ENCODE measurements around the gene SLC13A4.
"Not testable (repeated sequence)": the region's sequence is repeated elsewhere in the genome, so short reads cannot be mapped to it uniquely, and the experiment has no call there.

The SLC13A4 gene

DNA sequence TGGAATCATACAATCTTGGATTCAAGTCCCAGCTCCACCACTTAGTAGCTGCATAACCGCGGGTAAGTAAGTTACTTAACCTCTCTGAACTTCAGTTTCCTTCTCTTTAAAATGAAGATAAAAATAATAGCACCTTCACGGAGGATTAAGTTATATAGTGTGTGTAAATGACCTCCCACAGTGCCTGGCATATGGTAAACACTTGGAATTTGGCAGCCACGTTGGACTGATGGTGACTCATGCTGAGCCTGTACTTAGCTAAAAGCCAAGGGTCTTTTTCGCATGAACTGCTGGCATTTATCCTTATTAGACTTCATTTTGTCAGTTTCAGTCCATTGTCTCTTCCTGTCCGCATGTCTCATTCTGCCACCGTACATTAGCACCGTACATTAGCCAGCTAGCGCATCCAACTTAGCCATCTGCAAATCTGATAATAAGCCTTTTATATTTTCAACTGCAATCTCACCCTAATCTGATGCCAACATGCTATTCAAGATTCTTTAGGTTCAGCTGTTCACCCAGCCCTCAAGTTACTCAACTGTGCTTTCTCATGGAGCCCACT is 11.2 kb downstream of the SLC13A4 start:
- no peak for DNase-seq

DNA sequence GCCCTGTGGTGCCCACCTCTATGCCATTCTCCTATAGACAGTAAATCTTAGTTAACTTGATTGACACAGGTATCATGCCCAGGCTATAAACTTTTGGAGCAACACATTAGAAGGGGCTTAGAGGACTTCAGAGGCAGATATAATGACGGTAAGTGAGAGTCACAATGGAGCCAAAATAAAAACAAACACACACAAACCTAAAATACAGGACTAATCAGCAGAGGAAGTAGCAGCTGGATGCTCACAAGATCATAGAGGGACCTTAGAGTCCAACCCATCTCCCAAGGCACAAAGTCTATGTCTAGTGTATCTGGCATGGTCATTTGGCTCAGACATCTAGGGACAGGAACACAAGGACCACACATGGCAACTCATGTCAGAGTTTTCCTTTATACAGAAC is 12.3 kb downstream of the SLC13A4 start:
- DNase-seq = no peak

DNA sequence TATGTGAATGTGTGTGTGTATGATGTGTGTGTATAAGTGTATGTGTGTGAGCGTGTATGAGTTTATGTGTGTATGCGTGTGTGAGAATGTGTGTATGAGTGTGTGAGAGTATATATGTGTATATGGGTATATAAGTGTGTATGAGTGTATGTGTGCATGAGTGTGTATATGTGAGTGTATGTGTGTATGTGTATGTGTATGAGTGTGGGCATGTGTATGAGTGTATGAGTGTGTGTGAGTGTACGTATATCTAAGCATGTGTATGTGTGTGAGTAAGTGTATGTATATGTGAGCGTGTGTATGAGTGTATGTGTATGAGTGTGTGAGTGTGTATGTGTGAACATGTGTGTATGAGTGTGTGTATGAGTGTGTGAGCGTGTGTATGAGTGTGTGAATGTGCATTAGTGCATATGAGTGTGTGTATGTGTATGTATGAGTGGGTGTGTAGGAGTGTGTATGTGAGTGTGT is 12.9 kb downstream of the SLC13A4 start:
- DNase-seq = no peak

DNA sequence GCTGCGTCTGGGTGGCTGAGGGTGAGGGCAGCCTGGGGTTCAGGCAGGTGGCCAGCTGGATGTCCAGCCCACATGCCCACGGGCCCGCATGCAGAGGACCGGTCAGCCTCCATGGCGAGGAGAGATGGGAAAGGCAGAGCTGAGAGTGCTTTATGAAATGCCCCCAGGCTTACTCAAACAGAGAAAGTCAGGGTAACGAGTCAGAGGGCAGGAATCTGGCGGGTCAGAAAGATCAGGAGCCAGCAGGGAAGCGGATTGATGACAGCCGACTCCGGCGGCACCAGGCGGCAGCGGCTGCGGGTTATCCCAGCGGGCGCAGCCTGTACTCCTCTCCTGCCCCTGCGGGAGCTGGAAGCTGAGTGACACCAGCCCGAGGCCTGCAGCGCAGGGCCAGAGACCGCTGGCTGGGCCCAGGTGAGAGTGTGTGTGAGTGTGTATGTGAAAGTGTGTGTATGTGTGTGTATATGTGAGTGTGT is 13.4 kb downstream of the SLC13A4 start:
- DNase-seq = no peak

DNA sequence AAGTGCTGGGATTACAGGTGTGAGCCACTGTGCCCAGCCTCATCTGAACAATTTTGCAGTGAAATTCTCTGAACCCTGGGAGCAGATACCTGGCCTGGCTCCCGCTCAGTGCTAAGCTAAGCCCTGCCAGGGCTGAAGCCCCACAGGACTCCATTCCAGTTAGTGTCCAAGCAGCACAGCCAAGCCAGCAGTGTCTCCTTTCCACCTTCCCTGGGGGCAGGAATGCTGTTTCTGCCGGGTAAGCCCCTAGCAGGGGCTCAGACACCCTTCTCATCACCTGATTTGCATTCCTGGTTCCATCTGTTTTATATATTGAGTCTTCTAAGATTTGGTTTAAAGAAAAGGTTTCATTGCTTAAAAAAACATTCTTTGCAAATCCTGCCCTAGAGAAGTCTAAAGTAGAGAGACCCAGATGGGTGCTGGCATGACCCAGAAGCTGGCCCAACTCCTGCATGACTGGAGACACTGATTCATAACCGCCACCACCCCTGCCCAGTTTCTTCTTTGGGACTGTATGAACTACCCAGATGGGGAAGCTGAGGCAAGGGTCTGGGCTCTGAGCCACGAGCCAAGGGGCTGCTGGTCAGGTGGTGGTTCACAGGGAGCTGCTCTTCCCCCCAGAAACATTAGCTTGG is 14.0 kb downstream of the SLC13A4 start:
- DNase-seq = no peak

DNA sequence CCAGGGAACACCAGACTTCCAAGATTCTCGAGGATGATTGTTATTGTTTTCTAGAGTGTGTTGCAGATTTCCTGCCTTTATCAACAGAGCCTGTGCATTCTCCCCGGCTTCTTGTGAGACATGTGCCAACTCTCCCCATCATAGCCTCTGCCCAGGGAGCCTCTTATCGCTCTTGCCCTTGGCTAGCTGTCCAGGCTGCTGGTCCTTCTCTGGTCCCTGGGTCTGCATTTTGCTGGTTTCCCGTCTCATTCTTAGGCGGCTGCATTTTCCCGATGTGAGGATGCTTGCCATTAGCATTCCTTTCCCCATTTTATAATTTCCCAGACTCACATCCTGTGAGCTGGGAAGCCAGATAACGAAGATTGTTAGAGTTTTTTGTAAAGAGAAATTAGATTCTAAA is 15.2 kb downstream of the SLC13A4 start:
- DNase-seq = no peak

DNA sequence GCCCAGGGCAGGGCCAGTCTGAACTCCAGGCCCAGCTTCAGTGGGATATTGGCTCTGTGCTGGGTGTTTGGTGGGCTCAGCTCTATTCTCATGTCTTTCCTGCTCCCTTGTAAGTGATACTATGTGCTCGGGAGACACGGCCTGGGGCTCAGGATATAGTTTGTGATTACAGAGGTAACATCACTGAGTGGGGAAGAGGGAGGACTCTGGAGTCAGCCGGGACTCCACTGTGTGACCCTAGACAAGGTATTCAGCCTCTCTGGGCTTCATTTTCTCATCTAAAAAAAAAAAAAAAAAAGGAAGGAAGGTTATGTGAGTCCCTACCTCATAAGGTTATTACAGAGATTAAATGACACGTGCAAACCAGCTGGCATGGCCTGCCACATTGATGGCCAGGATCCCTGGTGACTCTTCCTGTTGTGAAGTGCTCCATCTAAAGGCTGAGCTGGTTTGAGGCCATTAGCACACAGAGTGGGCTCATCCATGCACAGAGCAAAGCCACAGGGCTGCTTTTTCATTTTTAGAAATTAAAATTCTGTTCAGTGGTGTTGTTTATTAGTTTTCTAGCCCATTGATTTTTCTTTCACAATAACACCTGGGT is 15.7 kb downstream of the SLC13A4 start:
- no peak for DNase-seq

DNA sequence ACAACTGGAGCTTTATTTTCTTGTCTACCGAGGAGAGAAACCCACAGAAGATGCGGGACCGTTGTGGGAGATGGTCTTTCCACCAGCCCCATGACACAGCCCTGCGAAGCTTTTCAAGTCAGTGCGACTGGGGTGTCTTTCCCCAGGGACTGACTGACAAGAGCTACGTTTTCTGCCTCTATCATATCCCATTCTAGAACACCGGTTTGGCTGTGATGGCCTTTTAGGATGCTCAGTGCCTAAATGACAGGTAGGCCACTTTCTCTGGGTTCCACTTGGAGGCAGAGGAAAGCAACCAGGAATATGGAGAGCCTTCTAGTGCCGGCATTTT is 16.9 kb downstream of the SLC13A4 start:
- DNase-seq = no peak

DNA sequence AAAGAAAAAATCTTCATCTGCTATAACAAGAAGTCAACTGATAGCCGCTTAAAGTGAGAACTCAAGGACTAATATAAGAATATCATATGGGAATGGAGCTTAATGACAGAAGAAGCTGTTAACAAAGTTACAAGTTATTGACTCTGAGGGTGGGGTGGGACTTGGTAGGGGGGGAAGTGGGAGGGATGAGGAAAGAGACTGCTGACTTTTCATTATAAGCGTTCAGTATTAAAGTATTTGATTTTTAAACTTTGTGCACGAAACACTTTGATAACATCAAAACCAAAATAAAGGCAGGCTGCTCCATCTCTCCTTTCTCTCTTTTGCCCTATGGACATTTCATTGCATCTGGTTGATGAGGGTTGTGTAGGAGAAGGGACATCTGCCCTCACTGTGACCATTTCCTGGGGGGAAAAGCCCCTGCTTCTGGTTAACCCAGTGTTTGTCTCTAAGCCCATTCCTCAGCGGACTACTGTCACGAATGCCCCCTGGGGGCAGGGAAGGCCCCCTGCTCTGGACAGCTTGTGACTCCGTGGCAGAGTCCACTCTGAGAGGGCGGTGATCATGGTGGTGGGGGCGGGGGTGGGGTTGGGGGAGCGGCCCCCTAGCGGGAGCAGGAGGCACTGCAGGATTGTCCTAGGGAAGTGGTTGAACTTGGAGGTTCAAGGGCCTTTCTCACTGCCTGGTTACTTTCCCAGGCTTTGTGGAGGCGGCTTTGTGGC is 17.4 kb downstream of the SLC13A4 start:
- DNase-seq = no peak

DNA sequence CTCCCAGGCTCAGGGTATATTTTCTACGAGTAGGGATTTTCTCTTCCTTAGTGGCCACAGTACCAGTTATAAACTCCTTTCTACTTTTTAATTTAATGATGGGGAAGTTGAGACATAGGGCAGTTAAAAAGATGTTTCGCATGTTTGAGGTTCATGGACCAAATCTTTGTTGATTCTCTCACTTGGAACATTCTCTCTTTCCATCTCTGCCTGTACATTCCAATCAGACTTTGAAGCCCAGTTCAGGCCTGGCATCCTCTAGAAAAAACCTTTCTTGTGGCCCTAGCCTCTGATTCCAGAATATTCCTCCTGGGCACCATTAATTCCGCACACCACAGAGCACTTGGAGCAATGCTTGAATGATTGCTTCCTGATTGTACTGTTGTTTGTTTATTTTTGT is 18.5 kb downstream of the SLC13A4 start:
- DNase-seq = no peak

DNA sequence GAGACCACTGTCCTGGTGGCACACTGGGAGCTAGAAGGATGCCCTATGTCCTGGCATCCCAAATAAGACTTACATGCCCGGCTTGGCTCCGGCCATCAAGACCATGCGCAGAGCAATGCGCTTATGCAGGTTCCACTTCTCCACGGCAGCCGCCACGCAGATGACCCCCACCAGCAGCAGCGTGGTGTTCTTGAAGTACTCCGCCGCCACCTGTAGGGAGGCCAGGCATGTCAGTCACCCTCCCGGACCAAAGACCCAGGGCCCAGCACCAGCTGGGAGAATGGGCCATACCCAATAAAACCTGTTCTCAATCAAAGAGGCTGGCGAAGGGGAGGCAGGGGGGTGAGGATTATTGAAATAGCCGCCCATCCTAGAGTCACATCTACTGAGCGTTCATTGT is 19.9 kb downstream of the SLC13A4 start:
- DNase-seq = no peak

DNA sequence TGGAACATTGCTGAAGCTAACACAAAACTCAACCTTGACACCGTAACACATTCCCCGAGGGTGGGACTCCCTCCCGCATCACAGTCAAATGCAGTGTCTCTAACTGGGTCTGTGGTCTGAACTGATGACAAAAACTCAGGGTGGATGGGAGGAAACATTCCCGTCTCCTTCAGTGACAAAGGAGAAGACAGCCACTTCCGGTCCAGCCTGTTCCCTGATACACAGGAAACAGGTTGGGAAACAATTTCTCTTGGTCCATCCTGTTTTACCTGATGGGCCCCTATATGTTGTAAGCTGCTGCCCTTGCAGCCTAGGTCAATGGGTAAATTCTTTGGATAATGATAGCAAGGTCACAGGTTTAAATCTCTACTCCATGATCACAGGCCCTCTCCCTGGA is 20.4 kb downstream of the SLC13A4 start:
- DNase-seq = no peak

DNA sequence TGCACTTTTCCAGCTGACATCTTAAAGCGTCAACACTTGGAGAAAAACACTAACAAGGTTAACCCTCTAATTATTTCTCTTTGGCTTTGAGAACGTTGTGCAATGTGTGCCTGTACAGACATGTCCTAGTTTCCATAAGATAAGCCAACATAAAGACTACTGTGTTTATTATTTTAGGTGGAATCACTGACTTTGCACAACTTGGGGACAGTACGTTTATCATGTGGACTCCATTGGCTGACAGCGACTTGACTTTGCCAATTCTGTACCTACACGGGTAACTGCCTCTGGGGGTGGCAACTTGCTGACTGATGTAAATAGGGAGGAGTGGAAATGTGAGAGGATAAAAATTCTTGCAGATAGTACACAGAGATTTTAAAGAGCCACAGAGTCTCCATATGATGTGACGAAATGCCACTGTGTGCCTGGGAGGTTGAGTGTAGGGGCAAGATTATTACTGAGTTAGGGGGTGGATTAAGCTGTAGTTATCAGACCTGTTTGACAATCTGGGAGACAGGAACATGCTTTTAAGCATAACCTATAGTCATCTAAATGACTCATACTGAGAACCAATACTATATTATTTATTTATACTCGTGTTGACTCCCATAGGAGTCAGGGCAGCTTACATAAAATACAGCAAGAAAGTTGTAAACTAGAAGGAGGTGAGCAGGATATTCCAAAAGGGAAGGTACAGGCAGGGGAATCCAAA is 21.0 kb downstream of the SLC13A4 start:
- no peak for DNase-seq

DNA sequence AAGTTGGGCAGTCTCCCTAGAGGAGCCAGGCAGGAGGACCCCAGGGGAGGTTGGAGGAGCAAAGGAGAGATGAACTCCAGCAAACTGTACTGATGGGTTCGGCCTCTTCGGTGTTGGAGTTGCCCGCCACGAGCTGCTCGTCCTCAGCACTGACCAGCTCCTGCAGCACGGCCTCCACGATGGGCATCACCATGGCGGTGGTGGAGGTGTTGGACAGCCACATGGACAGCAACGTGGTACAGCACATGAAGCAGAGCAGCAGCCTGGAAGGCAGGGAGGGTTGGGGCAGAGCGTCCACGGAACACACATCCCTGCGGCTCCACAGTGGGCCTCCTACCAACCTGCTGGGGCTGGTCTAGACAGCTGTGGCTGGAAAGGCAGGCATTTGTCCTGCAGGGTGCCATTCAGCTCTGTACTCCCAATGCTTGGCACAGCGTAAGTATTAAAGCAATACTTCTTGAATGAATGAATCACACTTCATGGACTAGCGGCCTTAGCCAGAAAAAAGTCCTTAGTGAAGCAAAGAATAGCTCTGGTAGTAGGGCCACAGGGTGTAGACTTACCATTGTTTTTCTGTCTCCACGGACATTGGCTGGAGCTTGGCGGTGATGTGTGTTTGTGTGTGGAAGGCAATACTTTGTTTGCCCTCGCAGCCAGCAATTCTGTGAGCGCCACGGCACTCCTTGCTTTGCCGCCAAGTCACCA is 21.8 kb downstream of the SLC13A4 start:
- no peak for DNase-seq

DNA sequence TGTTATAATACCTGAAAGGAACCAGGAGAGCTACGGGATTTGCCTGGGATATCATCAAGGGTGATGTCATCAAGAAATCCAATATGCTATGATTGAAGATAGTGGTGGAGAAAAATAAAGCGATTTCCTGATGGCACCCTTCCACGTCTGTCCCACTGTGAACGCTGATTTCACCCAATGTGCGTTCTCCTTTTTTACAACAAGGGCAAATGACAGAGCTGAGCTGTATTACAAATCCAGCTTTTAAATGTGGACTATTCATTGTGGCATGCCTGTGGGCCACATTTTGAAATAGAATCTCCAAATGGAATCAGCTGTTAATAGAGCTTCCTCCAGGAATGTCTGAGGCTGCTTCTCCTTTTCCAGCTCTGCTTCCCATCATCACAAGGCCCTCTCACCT is 23.3 kb downstream of the SLC13A4 start:
- no peak for DNase-seq

DNA sequence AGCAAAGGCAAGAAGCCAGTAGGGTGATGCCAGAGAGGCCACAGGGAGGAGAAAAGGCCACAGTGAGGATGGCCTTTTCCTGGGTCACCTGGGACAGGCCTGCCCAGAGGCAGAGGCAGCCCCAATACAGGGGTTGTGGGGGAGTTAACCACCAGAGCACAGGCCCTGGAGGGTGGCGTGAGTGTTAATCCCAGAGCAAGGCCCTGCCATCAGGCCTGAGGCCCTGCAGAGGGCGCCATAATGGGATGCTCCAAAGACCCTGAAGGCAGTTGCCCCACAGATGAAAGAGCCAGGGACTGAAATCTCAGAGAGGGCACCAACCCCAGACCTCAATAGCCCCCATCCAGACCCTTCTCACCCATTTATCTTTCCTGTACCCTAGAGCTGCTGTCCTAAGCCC is 23.9 kb downstream of the SLC13A4 start:
- DNase-seq = no peak

DNA sequence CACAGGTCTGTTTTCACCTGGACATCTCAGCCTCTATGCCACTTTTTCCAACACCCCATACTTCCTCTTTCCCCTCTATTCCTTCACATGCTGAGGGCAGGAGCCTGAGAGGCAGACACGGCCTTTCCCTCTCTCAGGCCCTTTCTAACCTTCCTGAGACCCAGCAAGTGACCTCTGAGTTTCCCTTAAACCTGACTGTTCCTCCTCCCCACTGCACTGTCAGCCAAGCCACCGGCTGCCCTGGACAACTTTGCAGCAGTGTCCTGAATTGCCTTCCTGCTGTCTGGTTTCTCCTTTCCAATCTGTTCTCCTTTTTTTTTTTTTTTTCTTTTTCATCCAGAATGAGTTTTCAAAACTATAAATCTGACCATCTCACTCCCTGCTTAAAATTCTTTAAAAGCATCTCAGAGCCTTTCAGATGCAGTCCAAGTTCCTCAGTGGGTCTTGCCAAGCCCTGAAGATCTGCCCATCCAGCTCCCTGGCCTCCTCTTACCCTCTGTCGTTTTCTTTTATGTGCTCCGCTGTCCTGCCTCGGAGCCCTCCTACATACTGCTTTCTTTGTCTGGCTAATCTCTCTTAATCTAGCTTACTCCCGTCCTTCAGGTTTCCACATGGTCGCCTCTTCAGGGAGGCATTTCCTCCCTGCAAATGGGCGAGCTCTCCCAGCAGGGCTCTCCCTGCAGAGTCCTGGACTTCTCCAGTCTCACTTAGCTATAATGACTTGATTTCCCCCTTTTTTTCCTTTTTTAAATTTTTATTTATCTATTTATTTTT is 30.5 kb downstream of the SLC13A4 start:
- no peak for DNase-seq

DNA sequence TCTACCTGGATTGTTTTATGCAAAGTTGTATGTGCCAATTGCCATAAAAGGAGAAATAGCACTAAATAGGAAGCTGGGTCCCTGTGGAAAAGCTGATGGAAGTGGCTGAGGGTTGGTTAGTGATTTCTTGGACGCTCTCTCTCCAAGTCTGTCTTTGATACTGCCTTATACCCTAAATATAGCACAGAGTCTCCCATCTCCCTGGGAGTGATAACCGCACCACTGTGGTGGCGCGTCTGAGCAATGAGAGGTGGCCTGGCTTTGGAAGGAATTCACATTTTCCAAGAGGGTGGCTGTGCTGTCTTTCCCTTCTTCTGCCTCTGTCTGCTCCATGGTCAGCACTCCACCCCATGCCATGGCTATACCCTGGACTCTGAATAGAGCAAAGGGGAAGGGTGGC is 34.4 kb downstream of the SLC13A4 start:
- DNase-seq = no peak

DNA sequence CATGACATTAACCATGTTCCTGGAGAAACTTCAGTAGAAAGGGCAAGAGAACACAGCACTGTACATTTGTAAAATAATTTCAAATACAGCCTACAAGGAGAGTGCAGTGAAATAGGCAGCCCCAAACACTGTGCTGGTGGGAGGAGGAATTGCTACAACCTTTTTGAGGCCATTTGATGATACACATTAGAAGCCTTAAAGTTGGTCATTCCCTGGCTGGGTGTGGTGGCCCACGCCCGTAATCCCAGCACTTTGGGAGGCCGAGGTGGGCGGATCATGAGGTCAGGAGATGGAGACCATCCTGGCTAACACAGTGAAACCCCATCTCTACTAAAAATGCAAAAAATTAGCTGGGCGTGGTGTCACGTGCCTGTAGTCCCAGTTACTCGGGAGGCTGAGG is 35.4 kb downstream of the SLC13A4 start:
- DNase-seq = not testable (repeated sequence)

DNA sequence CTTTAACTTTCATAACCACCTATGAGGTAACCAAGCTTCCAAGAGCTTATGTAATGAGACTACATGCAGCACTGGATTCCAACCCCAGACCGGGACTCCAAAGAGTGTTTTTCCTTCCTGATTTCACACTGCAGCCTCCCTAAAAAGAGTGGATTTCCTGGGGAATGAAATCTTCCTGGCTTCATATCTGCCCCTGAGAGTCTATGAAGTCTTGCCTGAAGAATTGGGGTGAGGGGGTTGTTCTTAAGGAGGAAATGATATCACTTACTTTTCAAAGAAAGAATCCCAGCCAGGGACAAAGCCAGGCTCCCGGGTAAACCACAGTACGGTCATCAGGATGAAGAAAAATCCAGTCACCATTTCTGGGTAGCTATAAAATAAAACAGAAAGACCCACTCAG is 35.9 kb downstream of the SLC13A4 start:
- no peak for DNase-seq

DNA sequence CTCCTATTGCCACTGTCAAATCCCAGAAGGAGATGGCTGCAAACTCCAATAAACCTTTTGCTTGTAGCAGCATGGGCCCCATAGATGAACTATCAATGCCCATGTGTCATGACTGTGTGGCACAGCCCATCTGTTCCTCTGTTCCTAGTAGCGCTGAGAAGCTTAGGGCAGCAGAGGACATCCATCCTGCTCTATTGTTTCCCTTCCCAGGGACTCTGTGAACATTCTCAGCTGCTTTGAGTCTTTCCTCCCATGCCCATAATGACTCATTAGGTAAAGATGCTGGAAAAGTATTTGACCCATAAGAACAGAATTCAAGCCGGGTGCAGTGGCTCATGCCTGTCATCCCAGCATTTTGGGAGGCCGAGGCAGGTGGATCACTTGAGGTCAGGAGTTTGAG is 37.4 kb downstream of the SLC13A4 start:
- DNase-seq = no peak

DNA sequence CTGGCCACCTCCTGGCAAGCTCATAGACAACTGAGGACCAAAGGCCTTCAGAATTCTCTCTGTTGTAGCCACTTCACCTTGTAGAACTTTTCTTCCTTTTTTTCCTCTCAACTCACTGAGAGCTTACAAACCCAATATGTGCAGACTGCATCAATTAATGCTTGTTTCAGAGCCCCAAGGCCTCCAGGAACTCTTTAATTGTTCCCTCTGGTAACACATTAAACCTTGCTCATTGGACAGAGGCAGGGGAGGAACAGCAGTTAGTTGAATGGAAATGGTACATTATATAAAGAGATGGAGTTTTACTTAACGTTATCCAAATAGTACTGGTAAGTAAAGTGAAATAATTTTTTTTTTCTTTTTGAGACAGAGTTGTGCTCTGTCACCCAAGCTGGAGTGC is 40.5 kb downstream of the SLC13A4 start:
- DNase-seq = no peak
